Osteoblast (primary cell): Measurements from ENCODE around the gene KL. TPM values are rescaled to one million over a fixed set of nuclear protein-coding genes. Genes with fewer than 3 reads are reported as not detected.

ENCODE experiments used
- DNase-seq: peaks from one replicate; pipeline ENCODE4 v3.0.0; 2011; ENCODE audit warnings: low spot score, mixed read lengths; ENCODE audit not compliant: insufficient read length; ENCODE audit errors: missing footprints
- H2AFZ ChIP-seq: 2 replicates; pipeline ENCODE4 v1.6.0; 2011; ENCODE audit warnings: mild to moderate bottlenecking, low read length
- H3K27ac ChIP-seq: 2 replicates; pipeline ENCODE4 v1.5.1; 2011; ENCODE audit warnings: mild to moderate bottlenecking, low read depth, low read length, moderate library complexity
- H3K27me3 ChIP-seq: 2 replicates; pipeline ENCODE4 v1.6.0; 2012; ENCODE audit warnings: mild to moderate bottlenecking, control low read depth, inconsistent platforms, low read length, moderate library complexity; ENCODE audit not compliant: insufficient read depth
- H3K36me3 ChIP-seq: 2 replicates; pipeline ENCODE4 v1.5.1; 2011; ENCODE audit warnings: mild to moderate bottlenecking, low read length, control low read depth, moderate library complexity; ENCODE audit not compliant: insufficient read depth
- H3K4me1 ChIP-seq: 2 replicates; pipeline ENCODE4 v1.5.1; 2011; ENCODE audit warnings: mild to moderate bottlenecking, low read length, control low read depth, moderate library complexity; ENCODE audit not compliant: insufficient read depth
- H3K4me2 ChIP-seq: 2 replicates; pipeline ENCODE4 v1.6.0; 2011; ENCODE audit warnings: mild to moderate bottlenecking, low read length; ENCODE audit not compliant: insufficient read depth
- H3K4me3 ChIP-seq: fragments of 200-600 bp; sonication (generic); 3 replicates; pipeline ENCODE4 v1.5.1; 2012; ENCODE audit warnings: mild to moderate bottlenecking, low read length, inconsistent platforms; ENCODE audit not compliant: insufficient read depth
- H3K79me2 ChIP-seq: 2 replicates; pipeline ENCODE4 v1.6.0; 2012; ENCODE audit warnings: mild to moderate bottlenecking, low read length, control low read depth, inconsistent platforms; ENCODE audit not compliant: insufficient read depth
- H3K9me3 ChIP-seq: 2 replicates; pipeline ENCODE4 v1.5.1; 2011; ENCODE audit warnings: low read depth, low read length, control low read depth
- H4K20me1 ChIP-seq: 2 replicates; pipeline ENCODE4 v1.6.0; 2012; ENCODE audit warnings: mild to moderate bottlenecking, low read length, control low read depth; ENCODE audit not compliant: insufficient read depth
- CTCF ChIP-seq: IDR thresholded peaks from 2 replicates; pipeline ENCODE4 v1.5.1; 2011; ENCODE audit warnings: mild to moderate bottlenecking, low read depth, low read length, moderate library complexity; ENCODE audit errors: extremely low read depth
- total RNA-seq: library from RNA; depleted of rRNA; stranded (reverse); fragments of >200 nt; gene quantifications from 2 replicates; pipeline ENCODE4 v1.2.3, GENCODE V29; 2012

Gene KL
- total RNA-seq, 1 donor: not detected

- no peak for DNase-seq
- peaks cover 22% of the 10 kb centered on the region for H3K4me1 ChIP-seq
- H3K4me2 ChIP-seq: no peak overlapping the region
- H3K27ac ChIP-seq: peak overlapping the region; percentile 30
- no peak overlapping the region for H2AFZ ChIP-seq
- peaks cover 4% of the 10 kb centered on the region for H3K27me3 ChIP-seq
- no peak overlapping the region for H3K4me3 ChIP-seq
- H3K9me3 ChIP-seq: no peaks in the 10 kb centered on the region
- no peaks in the 10 kb centered on the region for H4K20me1 ChIP-seq
- no peak for TF ChIP-seq CTCF
- H3K79me2 ChIP-seq: no peaks in the 10 kb centered on the region
- H3K36me3 ChIP-seq: no peaks in the 10 kb centered on the region
These were observed 37.3 kb downstream of the KL start for GRCh38 chr13:33053397-33054066.

DNA sequence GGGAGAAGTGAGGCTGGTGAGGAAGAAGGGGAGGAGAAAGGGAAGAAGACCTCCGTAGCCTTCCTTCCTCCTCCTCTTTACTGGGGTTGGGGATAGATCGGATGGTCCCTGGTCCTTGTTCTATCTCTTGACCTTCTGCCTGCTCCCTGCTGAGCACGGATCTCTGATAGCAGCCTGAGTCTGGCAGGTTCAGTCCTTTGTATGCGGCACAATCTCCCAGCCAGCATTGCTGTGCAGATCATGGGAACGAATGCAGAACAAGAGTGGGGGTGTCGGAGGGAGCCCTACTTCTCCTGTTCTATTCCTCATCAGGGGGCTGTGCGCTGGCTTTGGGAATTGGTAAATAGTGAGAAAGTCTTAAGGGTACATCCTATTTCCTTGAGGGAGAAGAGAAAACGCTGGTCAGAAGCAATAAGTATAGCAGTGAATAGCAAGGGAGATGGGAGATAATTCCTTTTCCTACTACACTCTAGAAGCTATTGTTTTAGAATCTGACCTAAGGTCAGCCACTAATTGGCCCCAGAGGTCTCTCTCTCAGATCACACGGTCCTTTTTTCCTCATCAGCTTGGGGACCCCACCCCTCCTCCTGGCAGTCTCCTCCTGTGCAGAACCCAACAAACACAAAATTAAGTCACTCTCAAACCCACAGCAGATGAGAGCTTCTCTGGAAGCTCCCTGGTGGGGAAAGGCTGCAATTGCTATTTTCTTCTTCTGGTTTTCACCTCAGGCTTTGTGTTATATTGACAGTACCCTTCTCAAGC, 41.0 kb downstream of the KL start:
- Histone ChIP-seq H3K27me3 (no peaks in the 10 kb centered on the region), H4K20me1 (no peaks in the 10 kb centered on the region), H3K36me3 (no peaks in the 10 kb centered on the region), H3K9me3 (no peaks in the 10 kb centered on the region), H3K4me2 (peak overlapping the region; percentile 7), H3K4me3 (no peak overlapping the region), H3K79me2 (no peaks in the 10 kb centered on the region), H3K4me1 (peaks cover 24% of the 10 kb centered on the region), H3K27ac (no peak overlapping the region), H2AFZ (no peak overlapping the region)
- peak; percentile 76 for DNase-seq
- TF ChIP-seq CTCF: peak; percentile 54

DNA sequence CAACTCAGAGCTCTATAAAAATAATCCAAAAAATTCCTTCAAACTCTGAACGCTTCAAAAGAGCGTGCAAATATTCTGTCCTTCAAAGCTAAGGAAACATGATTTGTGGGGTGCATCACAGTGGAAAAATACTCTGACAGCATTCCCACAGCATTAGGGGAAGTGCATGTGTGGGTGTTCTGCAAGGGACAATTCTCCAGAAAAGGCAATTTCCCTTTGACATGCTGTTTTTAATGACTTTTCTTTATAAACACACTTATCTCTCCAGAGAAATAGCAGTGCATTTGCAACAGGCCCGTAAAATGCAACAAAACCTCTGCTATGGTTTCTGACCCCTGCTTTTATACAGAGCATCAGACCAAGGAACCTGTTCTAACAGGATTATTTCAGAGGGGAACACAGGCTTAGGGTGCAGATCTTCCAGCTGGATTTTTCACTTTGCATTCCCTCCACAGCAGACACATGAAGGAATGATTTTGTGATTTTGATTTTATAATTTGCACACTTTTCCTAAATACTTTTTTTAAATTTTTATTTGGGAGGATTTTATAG, 42.6 kb downstream of the KL start:
- H2AFZ ChIP-seq: no peak overlapping the region
- H3K4me1 ChIP-seq: peaks cover 7% of the 10 kb centered on the region
- no peak overlapping the region for H3K27ac ChIP-seq
- H3K4me3 ChIP-seq: no peak overlapping the region
- no peaks in the 10 kb centered on the region for H3K36me3 ChIP-seq
- no peaks in the 10 kb centered on the region for H3K27me3 ChIP-seq
- no peaks in the 10 kb centered on the region for H3K79me2 ChIP-seq
- DNase-seq: peak; percentile 69
- H4K20me1 ChIP-seq: no peaks in the 10 kb centered on the region
- no peaks in the 10 kb centered on the region for H3K9me3 ChIP-seq
- no peak overlapping the region for H3K4me2 ChIP-seq
- no peak for TF ChIP-seq CTCF

DNA sequence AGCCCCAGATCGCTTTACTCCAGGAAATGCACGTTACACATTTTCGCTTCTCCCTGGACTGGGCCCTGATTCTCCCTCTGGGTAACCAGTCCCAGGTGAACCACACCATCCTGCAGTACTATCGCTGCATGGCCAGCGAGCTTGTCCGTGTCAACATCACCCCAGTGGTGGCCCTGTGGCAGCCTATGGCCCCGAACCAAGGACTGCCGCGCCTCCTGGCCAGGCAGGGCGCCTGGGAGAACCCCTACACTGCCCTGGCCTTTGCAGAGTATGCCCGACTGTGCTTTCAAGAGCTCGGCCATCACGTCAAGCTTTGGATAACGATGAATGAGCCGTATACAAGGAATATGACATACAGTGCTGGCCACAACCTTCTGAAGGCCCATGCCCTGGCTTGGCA, 44.6 kb downstream of the KL start:
- Histone ChIP-seq H3K4me1 (peaks cover 6% of the 10 kb centered on the region), H3K79me2 (no peaks in the 10 kb centered on the region), H3K9me3 (no peaks in the 10 kb centered on the region), H3K27ac (no peak overlapping the region), H3K27me3 (no peaks in the 10 kb centered on the region), H2AFZ (no peak overlapping the region), H3K4me2 (no peak overlapping the region), H4K20me1 (no peaks in the 10 kb centered on the region), H3K36me3 (no peaks in the 10 kb centered on the region), H3K4me3 (no peak overlapping the region)
- DNase-seq: no peak
- no peak for TF ChIP-seq CTCF
